Measurements from ENCODE around the gene PIP5K1C. TPM values are rescaled to one million over a fixed set of nuclear protein-coding genes. Genes with fewer than 3 reads are reported as not detected.
A peak's percentile ranks its signal among the peaks of the same experiment; 100 is the strongest.

Gene PIP5K1C
- total RNA-seq, 1 experiment from 2014 or later, result 34.0 TPM

DNA sequence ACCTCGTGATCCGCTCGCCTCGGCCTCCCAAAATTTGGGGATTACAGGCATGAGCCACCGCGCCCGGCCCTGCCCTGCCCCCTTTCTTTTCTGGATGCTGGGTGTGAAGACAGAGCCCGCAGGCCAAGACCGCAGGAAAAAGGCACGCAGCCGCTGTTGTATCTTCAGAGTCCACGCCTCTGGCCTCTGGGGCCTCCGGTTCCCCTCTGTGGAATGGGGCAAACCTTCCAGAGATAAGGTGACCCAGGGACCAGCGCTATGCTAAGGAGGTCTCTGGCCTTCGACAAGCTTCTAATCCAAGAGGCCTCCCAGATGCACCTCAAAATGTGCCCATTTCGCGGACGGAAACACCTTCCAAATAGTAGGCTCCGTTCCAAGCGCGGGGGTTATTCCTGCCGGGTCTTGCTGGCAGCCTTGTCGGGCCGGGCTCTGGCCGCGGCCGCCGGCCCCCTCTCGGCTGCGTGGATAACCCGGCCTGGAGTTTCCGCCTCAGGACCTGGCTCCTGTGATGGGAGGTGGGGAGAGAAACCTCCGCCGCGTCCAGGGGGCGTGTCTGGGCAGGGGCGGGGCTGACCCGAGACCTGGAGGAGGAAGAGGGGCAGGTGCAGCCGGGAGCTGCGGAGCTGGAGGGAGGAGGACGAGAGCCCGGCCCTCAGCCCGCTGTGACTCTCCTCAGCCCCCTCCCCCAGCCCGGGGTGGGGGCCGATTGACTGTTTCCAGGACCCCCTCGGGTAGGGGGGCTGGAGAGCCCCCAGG, 21.0 kb upstream of the PIP5K1C start (continued):
- TF ChIP-seq, protein P1, sequence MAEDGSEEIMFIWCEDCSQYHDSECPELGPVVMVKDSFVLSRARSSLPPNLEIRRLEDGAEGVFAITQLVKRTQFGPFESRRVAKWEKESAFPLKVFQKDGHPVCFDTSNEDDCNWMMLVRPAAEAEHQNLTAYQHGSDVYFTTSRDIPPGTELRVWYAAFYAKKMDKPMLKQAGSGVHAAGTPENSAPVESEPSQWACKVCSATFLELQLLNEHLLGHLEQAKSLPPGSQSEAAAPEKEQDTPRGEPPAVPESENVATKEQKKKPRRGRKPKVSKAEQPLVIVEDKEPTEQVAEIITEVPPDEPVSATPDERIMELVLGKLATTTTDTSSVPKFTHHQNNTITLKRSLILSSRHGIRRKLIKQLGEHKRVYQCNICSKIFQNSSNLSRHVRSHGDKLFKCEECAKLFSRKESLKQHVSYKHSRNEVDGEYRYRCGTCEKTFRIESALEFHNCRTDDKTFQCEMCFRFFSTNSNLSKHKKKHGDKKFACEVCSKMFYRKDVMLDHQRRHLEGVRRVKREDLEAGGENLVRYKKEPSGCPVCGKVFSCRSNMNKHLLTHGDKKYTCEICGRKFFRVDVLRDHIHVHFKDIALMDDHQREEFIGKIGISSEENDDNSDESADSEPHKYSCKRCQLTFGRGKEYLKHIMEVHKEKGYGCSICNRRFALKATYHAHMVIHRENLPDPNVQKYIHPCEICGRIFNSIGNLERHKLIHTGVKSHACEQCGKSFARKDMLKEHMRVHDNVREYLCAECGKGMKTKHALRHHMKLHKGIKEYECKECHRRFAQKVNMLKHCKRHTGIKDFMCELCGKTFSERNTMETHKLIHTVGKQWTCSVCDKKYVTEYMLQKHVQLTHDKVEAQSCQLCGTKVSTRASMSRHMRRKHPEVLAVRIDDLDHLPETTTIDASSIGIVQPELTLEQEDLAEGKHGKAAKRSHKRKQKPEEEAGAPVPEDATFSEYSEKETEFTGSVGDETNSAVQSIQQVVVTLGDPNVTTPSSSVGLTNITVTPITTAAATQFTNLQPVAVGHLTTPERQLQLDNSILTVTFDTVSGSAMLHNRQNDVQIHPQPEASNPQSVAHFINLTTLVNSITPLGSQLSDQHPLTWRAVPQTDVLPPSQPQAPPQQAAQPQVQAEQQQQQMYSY (CRISPR knock-in tag; IDR thresholded peaks at IDR 0.05), result peak; percentile 100
- TF ChIP-seq TEAD1 (CRISPR knock-in tag; IDR thresholded peaks at IDR 0.05) (no peak; the same call in 1 of the 2 replicates), FOXP4 (CRISPR knock-in tag; IDR thresholded peaks at IDR 0.05) (0 out of 2 replicates have a peak, but pooled peaks have one; percentile 20), FOXJ3 (CRISPR knock-in tag; IDR thresholded peaks at IDR 0.05; ENCODE audit: borderline replicate concordance) (no peak), ATF1 (CRISPR knock-in tag; IDR thresholded peaks at IDR 0.05) (no peak), FOXK1 (CRISPR knock-in tag; IDR thresholded peaks at IDR 0.05) (peak; percentile 74; the same call in 1 of the 2 replicates), NFATC4 (CRISPR knock-in tag; IDR thresholded peaks at IDR 0.05) (no peak)
- TF ChIP-seq, protein P2, sequence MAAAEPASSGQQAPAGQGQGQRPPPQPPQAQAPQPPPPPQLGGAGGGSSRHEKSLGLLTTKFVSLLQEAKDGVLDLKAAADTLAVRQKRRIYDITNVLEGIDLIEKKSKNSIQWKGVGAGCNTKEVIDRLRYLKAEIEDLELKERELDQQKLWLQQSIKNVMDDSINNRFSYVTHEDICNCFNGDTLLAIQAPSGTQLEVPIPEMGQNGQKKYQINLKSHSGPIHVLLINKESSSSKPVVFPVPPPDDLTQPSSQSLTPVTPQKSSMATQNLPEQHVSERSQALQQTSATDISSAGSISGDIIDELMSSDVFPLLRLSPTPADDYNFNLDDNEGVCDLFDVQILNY (CRISPR knock-in tag; IDR thresholded peaks at IDR 0.05), result peak; percentile 81; the same call in 1 of the 2 replicates
- TF ChIP-seq, protein P3, sequence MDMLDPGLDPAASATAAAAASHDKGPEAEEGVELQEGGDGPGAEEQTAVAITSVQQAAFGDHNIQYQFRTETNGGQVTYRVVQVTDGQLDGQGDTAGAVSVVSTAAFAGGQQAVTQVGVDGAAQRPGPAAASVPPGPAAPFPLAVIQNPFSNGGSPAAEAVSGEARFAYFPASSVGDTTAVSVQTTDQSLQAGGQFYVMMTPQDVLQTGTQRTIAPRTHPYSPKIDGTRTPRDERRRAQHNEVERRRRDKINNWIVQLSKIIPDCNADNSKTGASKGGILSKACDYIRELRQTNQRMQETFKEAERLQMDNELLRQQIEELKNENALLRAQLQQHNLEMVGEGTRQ (CRISPR knock-in tag; IDR thresholded peaks at IDR 0.05), result peak; percentile 51
- TF ChIP-seq, protein P4, sequence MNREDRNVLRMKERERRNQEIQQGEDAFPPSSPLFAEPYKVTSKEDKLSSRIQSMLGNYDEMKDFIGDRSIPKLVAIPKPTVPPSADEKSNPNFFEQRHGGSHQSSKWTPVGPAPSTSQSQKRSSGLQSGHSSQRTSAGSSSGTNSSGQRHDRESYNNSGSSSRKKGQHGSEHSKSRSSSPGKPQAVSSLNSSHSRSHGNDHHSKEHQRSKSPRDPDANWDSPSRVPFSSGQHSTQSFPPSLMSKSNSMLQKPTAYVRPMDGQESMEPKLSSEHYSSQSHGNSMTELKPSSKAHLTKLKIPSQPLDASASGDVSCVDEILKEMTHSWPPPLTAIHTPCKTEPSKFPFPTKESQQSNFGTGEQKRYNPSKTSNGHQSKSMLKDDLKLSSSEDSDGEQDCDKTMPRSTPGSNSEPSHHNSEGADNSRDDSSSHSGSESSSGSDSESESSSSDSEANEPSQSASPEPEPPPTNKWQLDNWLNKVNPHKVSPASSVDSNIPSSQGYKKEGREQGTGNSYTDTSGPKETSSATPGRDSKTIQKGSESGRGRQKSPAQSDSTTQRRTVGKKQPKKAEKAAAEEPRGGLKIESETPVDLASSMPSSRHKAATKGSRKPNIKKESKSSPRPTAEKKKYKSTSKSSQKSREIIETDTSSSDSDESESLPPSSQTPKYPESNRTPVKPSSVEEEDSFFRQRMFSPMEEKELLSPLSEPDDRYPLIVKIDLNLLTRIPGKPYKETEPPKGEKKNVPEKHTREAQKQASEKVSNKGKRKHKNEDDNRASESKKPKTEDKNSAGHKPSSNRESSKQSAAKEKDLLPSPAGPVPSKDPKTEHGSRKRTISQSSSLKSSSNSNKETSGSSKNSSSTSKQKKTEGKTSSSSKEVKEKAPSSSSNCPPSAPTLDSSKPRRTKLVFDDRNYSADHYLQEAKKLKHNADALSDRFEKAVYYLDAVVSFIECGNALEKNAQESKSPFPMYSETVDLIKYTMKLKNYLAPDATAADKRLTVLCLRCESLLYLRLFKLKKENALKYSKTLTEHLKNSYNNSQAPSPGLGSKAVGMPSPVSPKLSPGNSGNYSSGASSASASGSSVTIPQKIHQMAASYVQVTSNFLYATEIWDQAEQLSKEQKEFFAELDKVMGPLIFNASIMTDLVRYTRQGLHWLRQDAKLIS (CRISPR knock-in tag; IDR thresholded peaks at IDR 0.05; ENCODE audit: borderline replicate concordance), result no peak

GRCh38 chr19:3720349-3720917, 20.2 kb upstream of the PIP5K1C start:
- ATAC-seq, result no peak
- TF ChIP-seq, protein P5, sequence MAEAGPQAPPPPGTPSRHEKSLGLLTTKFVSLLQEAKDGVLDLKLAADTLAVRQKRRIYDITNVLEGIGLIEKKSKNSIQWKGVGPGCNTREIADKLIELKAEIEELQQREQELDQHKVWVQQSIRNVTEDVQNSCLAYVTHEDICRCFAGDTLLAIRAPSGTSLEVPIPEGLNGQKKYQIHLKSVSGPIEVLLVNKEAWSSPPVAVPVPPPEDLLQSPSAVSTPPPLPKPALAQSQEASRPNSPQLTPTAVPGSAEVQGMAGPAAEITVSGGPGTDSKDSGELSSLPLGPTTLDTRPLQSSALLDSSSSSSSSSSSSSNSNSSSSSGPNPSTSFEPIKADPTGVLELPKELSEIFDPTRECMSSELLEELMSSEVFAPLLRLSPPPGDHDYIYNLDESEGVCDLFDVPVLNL (CRISPR knock-in tag; IDR thresholded peaks at IDR 0.05; ENCODE audit: borderline replicate concordance, low read depth), result no peak
- no peak for TF ChIP-seq EMX1 (CRISPR knock-in tag; IDR thresholded peaks at IDR 0.05)
- TF ChIP-seq PREB (CRISPR knock-in tag; IDR thresholded peaks at IDR 0.05; ENCODE audit: borderline replicate concordance), result no peak
- no peak for TF ChIP-seq SMAD3 (CRISPR knock-in tag; IDR thresholded peaks at IDR 0.05; ENCODE audit: borderline replicate concordance)
- no peak for TF ChIP-seq ZNF138 (CRISPR knock-in tag; conservative IDR thresholded peaks at IDR 0.05)
- no peak for TF ChIP-seq CBFB (CRISPR knock-in tag; IDR thresholded peaks at IDR 0.05; ENCODE audit: low read depth)
- TF ChIP-seq TEAD1 (CRISPR knock-in tag; IDR thresholded peaks at IDR 0.05), result no peak
- no peak for TF ChIP-seq GABPB1 (CRISPR knock-in tag; IDR thresholded peaks at IDR 0.05)
- TF ChIP-seq, protein P6, sequence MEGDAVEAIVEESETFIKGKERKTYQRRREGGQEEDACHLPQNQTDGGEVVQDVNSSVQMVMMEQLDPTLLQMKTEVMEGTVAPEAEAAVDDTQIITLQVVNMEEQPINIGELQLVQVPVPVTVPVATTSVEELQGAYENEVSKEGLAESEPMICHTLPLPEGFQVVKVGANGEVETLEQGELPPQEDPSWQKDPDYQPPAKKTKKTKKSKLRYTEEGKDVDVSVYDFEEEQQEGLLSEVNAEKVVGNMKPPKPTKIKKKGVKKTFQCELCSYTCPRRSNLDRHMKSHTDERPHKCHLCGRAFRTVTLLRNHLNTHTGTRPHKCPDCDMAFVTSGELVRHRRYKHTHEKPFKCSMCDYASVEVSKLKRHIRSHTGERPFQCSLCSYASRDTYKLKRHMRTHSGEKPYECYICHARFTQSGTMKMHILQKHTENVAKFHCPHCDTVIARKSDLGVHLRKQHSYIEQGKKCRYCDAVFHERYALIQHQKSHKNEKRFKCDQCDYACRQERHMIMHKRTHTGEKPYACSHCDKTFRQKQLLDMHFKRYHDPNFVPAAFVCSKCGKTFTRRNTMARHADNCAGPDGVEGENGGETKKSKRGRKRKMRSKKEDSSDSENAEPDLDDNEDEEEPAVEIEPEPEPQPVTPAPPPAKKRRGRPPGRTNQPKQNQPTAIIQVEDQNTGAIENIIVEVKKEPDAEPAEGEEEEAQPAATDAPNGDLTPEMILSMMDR (IDR thresholded peaks at IDR 0.05), result no peak

More at GRCh38 chr19:3720349-3720917, 20.2 kb upstream of the PIP5K1C start:
- no peak overlapping the region for H3K4me3 Mint-ChIP-seq
- POLR2A ChIA-PET, result interaction anchor here (0.6 kb wide), 1 partner anchor 9 kb away, joined by 4 read pairs; no protein-coding TSS in a partner anchor
- no peaks in the 10 kb centered on the region for H3K27me3 Mint-ChIP-seq (ENCODE audit: low read depth)
- H3K9me3 Mint-ChIP-seq, result no peaks in the 10 kb centered on the region
- H3K36me3 Mint-ChIP-seq, result no peaks in the 10 kb centered on the region
- H3K27ac Mint-ChIP-seq, result no peak overlapping the region
- H3K4me1 Mint-ChIP-seq, result peaks cover 13% of the 10 kb centered on the region
- CTCF ChIA-PET, result interaction anchor here (0.7 to 6.9 kb wide), 4 partner anchors 11 to 805 kb away, joined by 3 to 65 read pairs (median 5); partner anchors contain the start of gene TJP3
- no peak for DNase-seq (ENCODE audit: low spot score)
